HG02840 (cell line): Measurements from ENCODE around the gene PNPLA2.

Source experiments
- ATAC-seq: cut with Tn5 transposase; IDR thresholded peaks from one replicate; pipeline ENCODE4 v1.9.1; 2021; ENCODE audit warnings: mild to moderate bottlenecking, moderate library complexity, moderate number of reproducible peaks; ENCODE audit not compliant: unreplicated experiment, low FRiP score

PNPLA2 gene

DNA sequence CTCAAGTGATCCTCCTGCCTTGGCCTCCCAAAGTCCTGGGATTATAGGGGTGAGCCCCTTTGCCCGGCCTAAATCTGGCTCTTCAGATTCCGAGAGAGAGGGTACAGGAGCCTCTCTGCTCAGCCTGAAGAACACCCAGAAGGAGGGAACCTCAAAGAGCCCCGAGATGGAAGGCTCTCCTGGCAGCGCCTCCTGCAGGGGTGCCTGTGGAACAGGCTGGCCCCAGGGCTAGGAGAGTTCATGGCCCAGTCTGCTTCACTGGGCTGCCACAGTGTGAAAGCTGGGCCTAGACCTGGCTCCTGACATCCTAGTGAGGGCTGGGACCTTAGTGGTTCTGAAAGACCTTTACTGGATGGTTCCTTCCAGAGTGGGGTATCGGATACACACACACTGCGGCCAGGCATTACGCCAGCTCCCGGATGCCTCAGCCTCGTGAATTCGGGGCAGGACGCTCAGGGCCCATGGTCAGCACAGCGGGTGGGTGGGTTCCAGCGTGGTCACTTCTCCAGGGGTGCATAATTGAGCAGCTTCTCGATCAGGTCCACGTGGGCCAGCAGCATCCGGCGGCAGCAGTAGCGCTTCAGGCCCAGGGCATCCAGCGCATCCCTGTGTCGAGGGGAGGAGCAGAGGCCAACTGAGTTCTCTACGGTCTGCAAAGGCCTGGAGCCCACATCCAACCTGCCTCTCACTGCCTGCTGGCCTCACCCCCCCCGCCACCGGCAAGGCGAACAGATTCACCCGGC is 21.3 kb downstream of the PNPLA2 start:
- ATAC-seq: no peak

- peak; percentile 26 for ATAC-seq
Measured at GRCh38 chr11:841981-842369, 23.3 kb downstream of the PNPLA2 start.

DNA sequence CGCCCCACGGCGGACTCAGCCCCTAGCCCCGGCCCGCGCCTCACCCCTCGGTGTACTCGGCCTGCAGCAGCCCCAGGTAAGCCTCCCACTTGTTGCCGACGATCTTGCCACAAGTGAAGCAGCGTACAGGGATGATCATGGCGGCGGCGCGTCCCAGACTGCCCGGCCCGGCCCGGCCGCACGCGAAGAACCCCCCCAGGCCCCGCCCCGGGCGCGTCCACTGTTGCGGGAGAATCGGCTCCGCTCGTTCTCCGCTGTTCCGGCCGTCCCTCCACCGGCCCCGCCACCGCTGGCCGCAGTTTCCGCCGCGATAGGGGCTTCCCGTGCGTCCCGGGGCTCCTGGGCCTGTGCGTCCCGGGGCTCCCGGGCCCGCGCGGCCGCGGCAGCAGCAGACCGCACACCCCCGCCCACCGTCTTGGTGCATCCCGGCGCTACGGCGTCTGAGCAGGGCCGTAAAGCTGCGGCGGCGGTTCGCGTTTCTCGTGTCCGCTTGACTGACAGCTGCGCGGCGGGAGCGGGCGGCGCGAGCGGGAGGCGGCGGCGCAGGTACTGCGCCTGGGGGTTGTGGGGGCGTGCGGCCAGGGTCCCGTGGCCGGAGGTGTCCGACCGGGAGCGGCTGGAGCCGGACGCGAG is 23.8 kb downstream of the PNPLA2 start, which contains the start of the genes POLR2L and TSPAN4:
POLR2L (minus strand) TSS at position 160 of the 633 bp plus-strand sequence; CDS start at position 139, 21 bp downstream.
TSPAN4 (plus strand) TSS at position 483 of the 633 bp plus-strand sequence. CDS start 7,453 bp downstream, outside the sequence.
- ATAC-seq: peak; percentile 65

GRCh38 chr11:843086-843734 is 24.5 kb downstream of the PNPLA2 start:
- ATAC-seq: peak; percentile 7

- no peak for ATAC-seq
Measured at GRCh38 chr11:843818-844692, 25.3 kb downstream of the PNPLA2 start.

DNA sequence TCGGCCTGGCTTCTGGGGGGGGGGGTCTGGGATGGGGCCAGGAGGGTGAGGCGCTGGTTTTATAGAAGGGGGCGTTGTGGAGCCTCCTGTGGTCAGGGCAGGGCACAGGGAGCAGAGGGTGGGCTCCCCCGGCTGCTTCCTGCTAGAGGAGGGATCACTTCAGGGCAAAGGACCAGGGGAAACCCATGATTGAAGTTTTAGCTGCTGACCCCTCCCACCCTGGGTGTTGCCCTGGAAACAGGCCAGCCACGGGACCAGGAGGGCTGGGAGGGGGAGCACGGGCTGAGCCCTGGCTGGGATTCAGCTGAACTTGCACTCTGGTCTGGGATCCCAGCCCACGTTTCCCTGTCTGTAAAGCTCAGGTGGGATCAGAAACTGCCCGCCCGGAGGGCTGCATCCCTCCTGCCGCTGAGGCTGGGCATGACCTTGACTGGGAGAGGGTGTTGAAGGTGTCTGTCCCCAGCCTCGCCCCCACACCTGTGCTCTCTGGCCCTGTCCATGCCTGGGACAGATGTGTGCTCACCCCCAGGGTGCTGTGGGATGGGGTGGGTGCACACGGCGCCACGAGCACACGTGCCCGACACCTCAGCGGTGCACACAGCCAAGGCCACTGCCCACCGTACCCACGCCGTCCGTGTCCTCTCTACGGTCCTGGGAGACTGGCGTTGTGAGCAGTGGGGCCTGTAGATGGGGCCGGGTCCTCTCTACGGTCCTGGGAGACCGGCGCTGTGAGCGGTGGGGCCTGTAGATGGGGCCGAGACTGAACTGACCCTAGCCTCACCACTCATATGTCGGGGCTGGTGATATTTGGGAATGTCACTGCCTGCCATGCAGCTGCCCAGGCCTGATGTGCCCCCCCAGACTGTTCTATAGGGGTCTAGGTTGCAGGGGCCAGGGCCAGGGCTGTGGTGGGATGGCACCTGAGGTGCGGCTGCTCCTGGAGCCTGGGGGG is 26.3 kb downstream of the PNPLA2 start:
- ATAC-seq: no peak

- ATAC-seq: no peak
Measured at GRCh38 chr11:845872-846495, 27.3 kb downstream of the PNPLA2 start.

DNA sequence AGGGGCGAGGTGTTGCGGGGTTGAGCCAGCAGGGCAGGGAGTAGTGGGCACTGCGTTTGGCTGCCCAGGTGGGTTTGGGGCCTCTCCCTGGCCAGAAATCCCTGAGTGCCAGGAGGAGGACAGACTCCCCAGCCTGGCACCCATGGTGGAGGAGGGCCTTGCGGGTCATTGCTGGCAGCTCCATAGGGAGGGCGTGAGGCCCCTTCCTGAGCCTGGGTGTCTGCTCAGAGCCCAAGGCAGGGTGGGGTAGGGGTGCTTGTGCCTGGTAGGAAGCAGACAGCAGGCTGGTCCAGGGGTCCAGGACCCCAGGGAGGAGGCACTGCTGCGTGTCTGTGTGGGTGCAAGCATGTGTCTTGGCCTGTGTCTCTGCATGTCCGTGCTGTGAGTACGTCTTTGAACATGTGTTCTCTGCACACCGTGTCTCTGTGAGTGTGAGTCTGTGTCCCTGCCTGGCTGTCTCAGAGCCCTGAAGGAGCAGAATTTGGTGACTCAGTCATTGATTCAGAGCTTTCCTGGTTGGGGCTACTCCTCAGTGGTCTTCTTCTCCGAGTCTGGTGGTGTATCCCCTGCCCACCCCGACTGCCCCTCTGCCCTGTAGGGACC is 27.9 kb downstream of the PNPLA2 start:
- no peak for ATAC-seq

DNA sequence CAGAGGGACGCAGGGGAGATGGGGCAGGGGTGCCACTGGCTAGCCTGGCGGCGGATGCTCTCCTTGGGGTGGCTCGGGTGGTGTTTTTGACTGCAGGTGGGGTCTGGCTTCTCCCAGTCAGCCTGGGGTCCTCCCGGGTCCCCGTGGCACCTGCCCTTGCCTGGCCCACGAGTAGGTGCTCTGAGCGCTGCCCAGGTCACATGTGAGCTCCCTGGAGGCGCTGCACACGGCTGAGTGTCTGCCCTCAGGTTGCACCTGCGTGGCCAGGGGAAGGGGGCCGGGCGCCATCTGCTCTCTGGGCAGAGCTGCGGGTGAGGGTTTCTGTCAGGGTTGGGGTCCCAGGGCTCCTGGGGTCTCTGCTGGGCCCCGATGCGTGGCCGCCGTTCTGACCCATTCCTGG is 29.2 kb downstream of the PNPLA2 start:
- ATAC-seq: no peak

DNA sequence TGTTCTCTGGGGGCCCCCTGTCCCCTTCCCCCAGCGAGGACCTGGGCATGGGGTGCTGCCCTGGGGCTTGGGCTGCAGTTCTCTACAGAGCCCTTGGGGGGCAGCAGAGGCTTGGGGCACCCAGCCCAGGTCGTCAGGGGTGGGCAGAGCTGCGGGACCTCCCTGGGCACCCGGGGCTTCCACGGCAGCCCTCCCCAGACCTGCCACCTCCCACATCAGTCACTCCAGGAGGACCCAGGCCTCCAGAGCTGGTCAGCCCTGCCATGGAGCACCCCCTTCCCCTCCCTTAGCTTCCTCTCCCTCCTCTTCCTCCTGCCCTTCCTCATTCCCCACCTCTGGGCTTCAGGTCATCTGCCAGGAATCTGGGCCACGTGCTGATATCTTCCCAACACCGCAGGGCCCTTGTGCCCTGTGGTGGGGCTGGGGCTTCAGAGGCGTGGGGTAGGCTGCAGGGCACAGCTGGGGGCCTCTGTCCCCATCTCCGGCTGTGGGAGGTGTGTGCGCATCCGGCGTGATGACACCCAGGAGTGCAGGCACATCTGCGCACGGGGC is 29.7 kb downstream of the PNPLA2 start:
- ATAC-seq: no peak

GRCh38 chr11:849104-849824 is 30.6 kb downstream of the PNPLA2 start:
- ATAC-seq: no peak

DNA sequence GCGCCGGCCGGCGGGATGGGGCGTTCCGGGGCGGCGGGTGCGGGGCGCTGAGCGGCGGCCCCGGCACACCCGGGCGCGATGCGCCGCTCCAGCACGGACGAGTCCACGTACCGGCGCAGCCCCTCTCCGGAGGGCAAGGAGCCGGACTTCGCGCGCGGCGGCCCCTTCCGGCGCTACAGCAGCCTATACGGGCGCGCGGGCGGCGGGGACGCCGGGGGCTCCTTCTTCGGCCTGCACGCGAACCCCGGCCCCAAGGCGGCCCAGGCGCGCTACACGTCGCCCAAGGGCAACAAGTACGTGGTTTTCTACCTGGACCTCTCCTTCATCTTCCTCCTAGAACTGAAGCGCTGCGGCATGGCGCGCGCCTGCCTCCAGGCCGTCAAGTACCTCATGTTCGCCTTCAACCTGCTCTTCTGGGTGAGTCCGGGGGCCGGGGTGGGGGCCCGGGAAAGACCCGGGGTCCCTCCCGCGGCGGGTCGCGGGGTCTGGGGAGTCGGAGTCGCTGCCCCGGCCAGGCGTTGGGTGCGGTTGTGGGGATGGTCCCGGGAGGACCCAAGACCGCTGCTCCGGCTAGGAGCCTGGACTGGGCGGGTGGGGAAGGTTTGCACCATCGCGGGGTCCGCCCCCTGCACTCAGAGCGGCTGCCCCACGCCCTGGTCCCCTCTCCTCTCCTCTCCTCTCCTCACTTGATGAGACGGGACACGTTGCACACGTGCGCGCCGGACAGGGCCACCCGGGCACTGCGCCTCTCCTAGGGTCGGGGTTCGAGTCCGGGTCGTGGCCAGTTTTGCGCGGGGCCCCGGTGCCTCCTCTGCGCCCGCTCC is 31.4 kb downstream of the PNPLA2 start:
- ATAC-seq: no peak

- ATAC-seq: no peak
Measured at GRCh38 chr11:850775-851763, 32.4 kb downstream of the PNPLA2 start.

- ATAC-seq: no peak
Measured at GRCh38 chr11:852762-853161, 34.0 kb downstream of the PNPLA2 start.

- ATAC-seq: no peak
Measured at GRCh38 chr11:853682-854448, 35.2 kb downstream of the PNPLA2 start.
